ENCODE data around the gene SLC6A13.

GRCh38 chr12:238736-239398 lies 23.8 kb downstream of the SLC6A13 start:
- TF ChIP-seq POLR2AphosphoS5 (IDR thresholded peaks at IDR 0.05): no peak
- TF ChIP-seq CTCF (IDR thresholded peaks at IDR 0.05): no peak
- TF ChIP-seq POLR2A (IDR thresholded peaks at IDR 0.05; ENCODE audit: low read depth): no peak
